Suppressor macrophage treated with lipopolysaccharide for 1 hour (primary cell): ENCODE measurements around the gene RIN2.

Experiments
- DNase-seq, 3 donors: peaks; one replicate each; pipeline ENCODE4 v3.0.0-alpha.2; 2020 to 2022

Gene RIN2

GRCh38 chr20:19758133-19758500 lies at the start of gene RIN2:
RIN2 (plus strand) TSS chr20:19758258; CDS start chr20:19889602, 131,344 bp downstream.
- DNase-seq = peak in 2 of 3 donors; percentile 33 to 69

GRCh38 chr20:19709635-19710335 lies 48.3 kb upstream of the RIN2 start:
- no peak for DNase-seq

- no peak for DNase-seq
Measured at GRCh38 chr20:19710336-19711120, 47.5 kb upstream of the RIN2 start.

GRCh38 chr20:19711126-19711525 lies 46.9 kb upstream of the RIN2 start:
- no peak for DNase-seq

- no peak for DNase-seq
Measured at GRCh38 chr20:19712721-19713260, 45.3 kb upstream of the RIN2 start.

GRCh38 chr20:19713822-19714578 lies 44.1 kb upstream of the RIN2 start:
- DNase-seq = no peak

GRCh38 chr20:19714579-19714840 lies 43.5 kb upstream of the RIN2 start:
- no peak for DNase-seq

GRCh38 chr20:19715986-19716385 lies 42.1 kb upstream of the RIN2 start:
- no peak for DNase-seq

GRCh38 chr20:19718880-19719279 lies 39.2 kb upstream of the RIN2 start:
- DNase-seq = no peak

- no peak for DNase-seq
Measured at GRCh38 chr20:19720991-19721390, 37.1 kb upstream of the RIN2 start.

GRCh38 chr20:19723051-19723450 lies 35.0 kb upstream of the RIN2 start:
- DNase-seq = peak; percentile 38 to 72 (median 67)

GRCh38 chr20:19723813-19724430 lies 34.1 kb upstream of the RIN2 start:
- DNase-seq = no peak

- no peak for DNase-seq
Measured at GRCh38 chr20:19725373-19725772, 32.7 kb upstream of the RIN2 start.

GRCh38 chr20:19725814-19726525 lies 32.1 kb upstream of the RIN2 start:
- DNase-seq = peak; percentile 50 to 89 (median 89)

GRCh38 chr20:19727251-19727847 lies 30.7 kb upstream of the RIN2 start:
- DNase-seq = no peak

GRCh38 chr20:19729672-19730071 lies 28.4 kb upstream of the RIN2 start:
- no peak for DNase-seq

- DNase-seq = no peak
Measured at GRCh38 chr20:19730706-19731105, 27.4 kb upstream of the RIN2 start.

- no peak for DNase-seq
Measured at GRCh38 chr20:19734811-19735210, 23.2 kb upstream of the RIN2 start.

GRCh38 chr20:19735446-19735845 lies 22.6 kb upstream of the RIN2 start:
- DNase-seq = peak; percentile 88 to 95 (median 94)

- peak; percentile 83 to 95 (median 94) for DNase-seq
Measured at GRCh38 chr20:19737025-19737424, 21.0 kb upstream of the RIN2 start.

- DNase-seq = no peak
Measured at GRCh38 chr20:19738951-19739350, 19.1 kb upstream of the RIN2 start.

GRCh38 chr20:19739351-19739750 lies 18.7 kb upstream of the RIN2 start:
- DNase-seq = no peak
